ENCODE data around the gene RPTOR.

The RPTOR gene

DNA sequence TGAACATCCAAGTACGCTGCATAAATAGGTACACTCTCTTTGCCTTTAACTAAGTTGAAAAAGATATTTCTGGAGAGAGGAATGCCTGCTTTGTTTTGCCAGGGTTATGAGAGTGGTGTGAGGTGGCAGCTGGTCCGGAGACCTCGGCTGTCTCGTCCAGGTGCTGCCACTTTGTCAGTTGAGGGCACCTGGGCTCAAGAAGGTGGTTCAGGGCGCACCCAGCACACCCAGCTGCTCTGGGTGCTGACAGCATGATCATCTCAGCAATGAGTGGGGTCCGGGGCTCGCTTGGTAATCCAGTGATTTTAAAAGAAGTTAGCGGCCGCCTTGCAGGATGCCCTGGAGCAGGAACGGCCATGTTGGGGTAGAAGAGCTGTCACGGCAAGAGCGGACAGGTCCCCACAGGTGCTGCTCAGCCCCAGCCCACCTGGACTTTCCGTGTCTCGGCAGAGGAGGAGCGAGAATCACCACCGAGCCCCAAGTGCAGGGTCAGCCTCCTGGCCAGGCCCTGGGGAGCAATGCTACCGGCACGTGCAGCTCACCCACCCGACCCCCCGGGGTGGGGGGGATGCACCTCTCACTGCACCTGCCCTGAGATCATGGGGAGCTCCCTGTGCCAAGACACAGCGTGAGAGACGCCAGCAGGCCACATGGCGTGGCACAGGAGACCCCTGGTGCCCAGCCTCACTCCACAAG is 379.6 kb downstream of the RPTOR start:
- DNase-seq, result no peak
- Histone ChIP-seq H3K4me3 (ENCODE audit: low read depth, low read length) (no peak overlapping the region), H3K9me3 (no peaks in the 10 kb centered on the region), H3K27me3 (no peaks in the 10 kb centered on the region), H3K36me3 (peaks cover 41% of the 10 kb centered on the region), H3K4me1 (no peaks in the 10 kb centered on the region)
- TF ChIP-seq, protein P1, sequence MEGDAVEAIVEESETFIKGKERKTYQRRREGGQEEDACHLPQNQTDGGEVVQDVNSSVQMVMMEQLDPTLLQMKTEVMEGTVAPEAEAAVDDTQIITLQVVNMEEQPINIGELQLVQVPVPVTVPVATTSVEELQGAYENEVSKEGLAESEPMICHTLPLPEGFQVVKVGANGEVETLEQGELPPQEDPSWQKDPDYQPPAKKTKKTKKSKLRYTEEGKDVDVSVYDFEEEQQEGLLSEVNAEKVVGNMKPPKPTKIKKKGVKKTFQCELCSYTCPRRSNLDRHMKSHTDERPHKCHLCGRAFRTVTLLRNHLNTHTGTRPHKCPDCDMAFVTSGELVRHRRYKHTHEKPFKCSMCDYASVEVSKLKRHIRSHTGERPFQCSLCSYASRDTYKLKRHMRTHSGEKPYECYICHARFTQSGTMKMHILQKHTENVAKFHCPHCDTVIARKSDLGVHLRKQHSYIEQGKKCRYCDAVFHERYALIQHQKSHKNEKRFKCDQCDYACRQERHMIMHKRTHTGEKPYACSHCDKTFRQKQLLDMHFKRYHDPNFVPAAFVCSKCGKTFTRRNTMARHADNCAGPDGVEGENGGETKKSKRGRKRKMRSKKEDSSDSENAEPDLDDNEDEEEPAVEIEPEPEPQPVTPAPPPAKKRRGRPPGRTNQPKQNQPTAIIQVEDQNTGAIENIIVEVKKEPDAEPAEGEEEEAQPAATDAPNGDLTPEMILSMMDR (IDR thresholded peaks at IDR 0.05; ENCODE audit: low read depth, low read length), result no peak

DNA sequence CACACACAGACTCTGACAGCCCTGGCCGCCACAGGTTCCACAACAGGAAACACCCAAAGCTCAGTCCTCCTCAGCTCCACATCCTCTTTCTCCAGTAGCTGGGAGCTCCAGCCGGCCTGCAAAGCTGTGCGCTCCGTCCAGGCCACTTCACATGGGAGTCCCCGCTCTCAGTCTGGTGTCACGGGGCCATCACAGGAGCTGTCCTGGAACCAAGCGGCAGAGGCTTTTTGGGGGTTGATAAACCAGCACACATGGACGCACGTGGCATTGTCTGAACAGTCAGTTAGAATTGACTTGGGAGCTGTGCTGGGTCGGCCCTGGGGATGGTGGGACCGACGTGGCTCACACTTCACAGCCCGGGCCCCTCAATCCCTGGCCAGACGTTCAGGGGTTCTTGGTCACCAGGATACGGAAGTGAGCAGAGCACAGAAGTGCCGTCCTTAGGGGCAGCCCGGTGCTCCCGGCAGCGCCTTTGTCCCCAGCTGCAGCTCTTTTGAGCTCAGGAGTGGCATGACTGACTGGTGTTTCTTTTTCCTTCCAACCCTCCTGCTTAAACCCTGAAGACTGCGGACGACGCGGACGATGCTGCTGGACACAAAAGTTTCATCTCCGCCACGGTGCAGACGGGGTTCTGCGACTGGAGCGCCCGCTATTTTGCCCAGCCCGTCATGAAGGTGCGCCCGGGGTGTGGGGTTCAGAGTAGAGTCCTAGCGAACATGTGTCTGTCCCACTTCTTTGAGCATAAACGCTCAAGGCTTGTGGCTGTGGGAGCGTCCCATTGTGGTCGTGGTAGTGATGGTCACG is 380.4 kb downstream of the RPTOR start:
- no peak for DNase-seq
- H3K4me3 ChIP-seq (ENCODE audit: low read depth, low read length), result no peak overlapping the region
- TF ChIP-seq, protein P1 (IDR thresholded peaks at IDR 0.05; ENCODE audit: low read depth, low read length), result no peak
- no peaks in the 10 kb centered on the region for H3K27me3 ChIP-seq
- H3K9me3 ChIP-seq, result no peaks in the 10 kb centered on the region
- no peaks in the 10 kb centered on the region for H3K4me1 ChIP-seq
- peaks cover 41% of the 10 kb centered on the region for H3K36me3 ChIP-seq

DNA sequence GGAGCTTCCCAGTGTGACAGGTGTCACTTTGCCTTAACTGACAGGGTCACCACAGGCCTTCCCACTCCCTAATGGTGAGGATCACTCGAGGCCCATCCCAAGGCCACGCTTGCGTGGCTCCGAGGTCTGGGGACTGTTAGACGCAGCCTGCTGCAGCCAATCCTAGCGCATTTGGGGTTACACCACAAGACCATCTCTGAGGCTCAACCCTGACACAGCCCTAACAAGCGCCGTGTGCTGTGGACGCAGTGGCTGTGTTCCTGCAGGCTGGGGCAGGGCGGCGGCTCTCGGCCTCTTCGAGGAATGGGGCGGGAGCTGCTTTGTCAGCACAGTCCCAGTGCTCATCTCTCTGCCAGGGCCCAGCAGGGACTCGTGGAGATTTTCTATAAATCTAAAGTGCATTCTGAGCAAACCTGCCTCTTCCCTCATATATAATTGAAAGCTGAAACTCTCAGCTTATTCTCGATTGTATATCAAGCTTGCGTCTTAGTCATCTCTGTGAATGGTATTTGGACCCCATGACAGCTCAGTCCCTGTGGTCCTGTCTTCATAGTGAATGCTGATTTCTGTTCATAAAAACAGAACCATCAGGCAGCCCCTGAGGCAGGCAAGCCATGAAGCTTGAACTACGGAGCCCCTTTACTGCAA is 381.2 kb downstream of the RPTOR start:
- no peak for DNase-seq
- Histone ChIP-seq H3K9me3 (no peaks in the 10 kb centered on the region), H3K36me3 (peaks cover 37% of the 10 kb centered on the region), H3K4me1 (no peaks in the 10 kb centered on the region), H3K4me3 (ENCODE audit: low read depth, low read length) (no peak overlapping the region), H3K27me3 (no peaks in the 10 kb centered on the region)
- TF ChIP-seq, protein P1 (IDR thresholded peaks at IDR 0.05; ENCODE audit: low read depth, low read length), result no peak

DNA sequence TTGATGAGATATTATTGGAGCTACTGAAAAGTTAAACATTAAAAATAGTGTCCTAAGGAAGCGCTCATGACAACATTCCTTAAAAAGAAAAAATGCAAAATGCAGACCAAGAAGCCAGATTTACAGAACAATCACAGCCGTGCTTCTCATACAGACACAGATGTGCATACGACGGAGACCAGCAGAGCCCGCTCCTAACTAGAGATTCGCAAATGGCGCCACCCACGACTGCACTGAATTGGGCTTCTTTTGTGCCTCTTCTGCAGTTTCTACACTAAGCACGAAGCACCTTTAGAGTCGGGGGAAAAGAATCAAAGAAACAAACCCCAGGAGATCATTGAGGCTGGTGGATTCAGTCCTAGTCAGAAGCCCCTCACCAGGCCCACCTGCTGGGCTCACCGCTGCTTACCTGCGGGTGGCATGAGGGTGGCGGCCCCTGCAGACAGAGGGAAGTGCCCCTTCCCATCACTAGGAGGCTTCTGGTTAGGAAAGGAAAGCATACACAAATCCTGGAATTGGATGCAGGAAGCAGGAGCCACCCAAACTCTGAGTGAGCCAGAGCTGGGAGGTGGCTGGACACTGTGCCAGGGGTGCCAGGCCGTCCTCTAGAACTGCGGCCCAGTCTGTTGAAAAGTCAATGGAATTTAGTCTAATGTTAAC is 382.1 kb downstream of the RPTOR start:
- TF ChIP-seq, protein P1 (IDR thresholded peaks at IDR 0.05; ENCODE audit: low read depth, low read length), result peak; percentile 20
- no peaks in the 10 kb centered on the region for H3K9me3 ChIP-seq
- H3K4me1 ChIP-seq, result no peaks in the 10 kb centered on the region
- no peak overlapping the region for H3K4me3 ChIP-seq (ENCODE audit: low read depth, low read length)
- DNase-seq, result no peak
- no peaks in the 10 kb centered on the region for H3K27me3 ChIP-seq
- H3K36me3 ChIP-seq, result peaks cover 37% of the 10 kb centered on the region

DNA sequence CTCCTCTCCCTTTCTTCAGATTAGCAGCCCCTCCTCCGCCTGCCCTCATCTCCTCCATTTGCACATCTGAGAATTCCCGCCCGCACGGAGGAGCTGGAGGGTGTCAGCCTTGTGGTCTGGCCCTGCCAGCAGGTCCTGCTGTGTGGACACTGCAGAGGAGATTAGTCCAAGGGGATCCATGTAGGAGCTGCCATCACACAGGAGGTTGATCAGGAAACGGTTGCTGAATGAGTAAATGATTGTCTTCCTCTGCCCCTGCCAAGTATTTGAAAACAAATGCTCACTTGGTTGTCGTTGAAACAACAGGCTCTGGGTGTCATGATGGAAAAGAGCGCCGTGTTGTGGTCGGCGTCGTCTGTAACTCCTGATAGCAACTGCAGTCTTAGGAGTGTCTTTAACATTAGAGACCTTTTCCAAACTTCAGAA is 383.2 kb downstream of the RPTOR start:
- Histone ChIP-seq H3K27me3 (no peaks in the 10 kb centered on the region), H3K4me3 (ENCODE audit: low read depth, low read length) (no peak overlapping the region), H3K9me3 (no peaks in the 10 kb centered on the region), H3K36me3 (peaks cover 26% of the 10 kb centered on the region), H3K4me1 (no peaks in the 10 kb centered on the region)
- TF ChIP-seq, protein P1 (IDR thresholded peaks at IDR 0.05; ENCODE audit: low read depth, low read length), result no peak
- DNase-seq, result no peak

All from BE2C (cell line).